ENCODE results near the gene LDB2.

DNA sequence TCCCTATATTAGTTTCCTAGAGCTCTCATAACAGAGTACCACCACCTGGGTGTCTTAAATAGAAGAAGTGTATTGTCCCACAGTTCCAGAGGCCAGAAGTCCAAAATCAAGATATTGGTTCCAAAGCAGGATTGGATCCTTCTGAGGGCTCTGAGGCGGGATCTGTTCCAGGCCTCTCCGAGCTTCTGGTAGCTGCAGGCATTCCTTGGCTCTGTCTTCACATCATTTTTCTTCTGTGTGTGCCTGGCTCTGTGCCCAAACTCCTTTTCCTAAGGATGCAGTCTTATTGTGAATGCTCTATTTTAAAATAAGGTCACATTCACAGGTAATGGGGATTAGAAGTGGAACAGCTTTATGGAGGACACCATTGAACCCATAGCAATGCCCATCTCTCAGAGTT is 418.4 kb downstream of the LDB2 start:
- TF ChIP-seq CTCF (IDR thresholded peaks at IDR 0.05), result no peak
- no peak for TF ChIP-seq POLR2A (IDR thresholded peaks at IDR 0.05)
